Measurements from ENCODE around the gene DYSF.

DNA sequence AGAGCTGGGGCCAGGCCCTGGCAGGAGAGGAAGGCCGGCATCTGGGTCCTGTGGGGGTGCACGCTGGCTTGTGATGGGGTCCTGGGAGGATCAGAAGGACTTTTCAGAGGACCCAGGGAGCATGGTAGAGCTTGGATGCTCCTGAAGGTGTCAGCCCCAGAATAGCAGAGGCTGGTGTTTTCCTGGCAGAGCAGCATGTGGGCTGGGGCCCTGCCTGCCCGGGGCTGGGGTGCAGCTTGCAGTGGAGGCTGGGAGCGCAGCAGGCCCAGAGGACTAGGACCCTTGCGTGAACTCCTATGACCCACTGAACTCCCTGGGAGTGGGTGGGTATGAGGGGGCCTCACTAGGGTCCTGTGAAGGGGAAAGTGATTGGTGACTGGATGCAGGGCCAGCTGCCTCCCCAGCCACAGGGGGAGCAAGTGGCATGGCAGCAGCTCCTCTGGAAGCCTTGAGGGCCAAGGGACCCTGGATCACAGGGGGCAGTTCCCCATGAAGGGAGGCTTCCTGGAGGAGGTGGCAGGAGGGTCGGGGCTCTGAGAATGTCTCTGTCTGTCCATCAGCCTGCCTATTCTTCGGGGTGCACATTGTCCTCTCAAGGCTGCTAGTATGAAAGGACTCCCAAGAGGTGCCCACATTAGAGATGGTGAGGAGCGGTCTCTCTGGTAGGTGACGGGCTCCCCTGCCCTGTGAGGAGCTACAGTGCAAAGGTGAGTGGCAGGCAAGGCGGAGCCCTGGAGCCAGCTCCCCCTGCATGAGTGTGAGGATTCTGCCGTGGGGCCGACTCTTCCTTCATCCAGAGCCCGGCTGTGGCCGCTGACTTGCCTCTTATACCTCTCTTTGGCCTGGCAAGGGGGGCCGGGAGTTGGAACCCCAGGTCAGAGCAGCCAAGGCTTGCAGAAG, 249.0 kb downstream of the DYSF start:
- TF ChIP-seq, protein P1, sequence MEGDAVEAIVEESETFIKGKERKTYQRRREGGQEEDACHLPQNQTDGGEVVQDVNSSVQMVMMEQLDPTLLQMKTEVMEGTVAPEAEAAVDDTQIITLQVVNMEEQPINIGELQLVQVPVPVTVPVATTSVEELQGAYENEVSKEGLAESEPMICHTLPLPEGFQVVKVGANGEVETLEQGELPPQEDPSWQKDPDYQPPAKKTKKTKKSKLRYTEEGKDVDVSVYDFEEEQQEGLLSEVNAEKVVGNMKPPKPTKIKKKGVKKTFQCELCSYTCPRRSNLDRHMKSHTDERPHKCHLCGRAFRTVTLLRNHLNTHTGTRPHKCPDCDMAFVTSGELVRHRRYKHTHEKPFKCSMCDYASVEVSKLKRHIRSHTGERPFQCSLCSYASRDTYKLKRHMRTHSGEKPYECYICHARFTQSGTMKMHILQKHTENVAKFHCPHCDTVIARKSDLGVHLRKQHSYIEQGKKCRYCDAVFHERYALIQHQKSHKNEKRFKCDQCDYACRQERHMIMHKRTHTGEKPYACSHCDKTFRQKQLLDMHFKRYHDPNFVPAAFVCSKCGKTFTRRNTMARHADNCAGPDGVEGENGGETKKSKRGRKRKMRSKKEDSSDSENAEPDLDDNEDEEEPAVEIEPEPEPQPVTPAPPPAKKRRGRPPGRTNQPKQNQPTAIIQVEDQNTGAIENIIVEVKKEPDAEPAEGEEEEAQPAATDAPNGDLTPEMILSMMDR (IDR thresholded peaks at IDR 0.05): no peak
- no peak for TF ChIP-seq EP300 (IDR thresholded peaks at IDR 0.05)
